GM18526 (cell line): ENCODE data around the gene IDI1.

ENCODE experiments used
- POLR2A ChIP-seq: IDR thresholded peaks from 3 replicates; pipeline ENCODE4 v1.6.1; 2011; ENCODE audit not compliant: insufficient read length; ENCODE audit errors: extremely low read depth

The IDI1 gene

GRCh38 chr10:1020958-1021357 is 28.0 kb downstream of the IDI1 start:
- TF ChIP-seq POLR2A: no peak

GRCh38 chr10:1020460-1020859 is 28.5 kb downstream of the IDI1 start:
- no peak for TF ChIP-seq POLR2A

- TF ChIP-seq POLR2A: no peak
Measured at GRCh38 chr10:1019362-1019761, 29.6 kb downstream of the IDI1 start.

- no peak for TF ChIP-seq POLR2A
Measured at GRCh38 chr10:1015688-1016087, 33.2 kb downstream of the IDI1 start.

- no peak for TF ChIP-seq POLR2A
Measured at GRCh38 chr10:1011696-1012095, 37.2 kb downstream of the IDI1 start.

GRCh38 chr10:1010703-1011102 is 38.2 kb downstream of the IDI1 start:
- TF ChIP-seq POLR2A: no peak

GRCh38 chr10:1009071-1009494 is 39.8 kb downstream of the IDI1 start:
- no peak for TF ChIP-seq POLR2A

GRCh38 chr10:1007583-1007982 is 41.3 kb downstream of the IDI1 start:
- TF ChIP-seq POLR2A: no peak

- TF ChIP-seq POLR2A: no peak
Measured at GRCh38 chr10:1006573-1006972, 42.3 kb downstream of the IDI1 start.

- TF ChIP-seq POLR2A: no peak
Measured at GRCh38 chr10:1003884-1004670, 44.8 kb downstream of the IDI1 start.

- TF ChIP-seq POLR2A: no peak
Measured at GRCh38 chr10:1002425-1003006, 46.4 kb downstream of the IDI1 start.

GRCh38 chr10:997266-998022 is 51.5 kb downstream of the IDI1 start:
- TF ChIP-seq POLR2A: no peak

- TF ChIP-seq POLR2A: no peak
Measured at GRCh38 chr10:996031-996430, 52.9 kb downstream of the IDI1 start.

- TF ChIP-seq POLR2A: no peak
Measured at GRCh38 chr10:995559-995926, 53.4 kb downstream of the IDI1 start.

GRCh38 chr10:994836-995558 is 53.9 kb downstream of the IDI1 start:
- TF ChIP-seq POLR2A: peak; percentile 22
